ENCODE measurements around the gene ISOC2. TPM values are rescaled to one million over a fixed set of nuclear protein-coding genes. Genes with fewer than 3 reads are reported as not detected.

The ISOC2 gene
- total RNA-seq, 6 experiments from 2014 or later, result 60.1 to 81.4 (median 66.8) TPM

GRCh38 chr19:55491546-55492360, 30.3 kb upstream of the ISOC2 start:
- no peak for TF ChIP-seq CTCF (IDR thresholded peaks at IDR 0.05)
- DNase-seq, result no peak
- Mint-ChIP-seq H3K4me3 (0 out of 2 replicates have a peak overlapping the region, but pooled peaks have one; percentile 2), H3K36me3 (ENCODE audit: low read depth) (peaks cover 15% of the 10 kb centered on the region; the same call in 1 of the 2 replicates), H3K4me1 (ENCODE audit: low read depth) (peaks cover 61% of the 10 kb centered on the region), H3K27me3 (ENCODE audit: insufficient read depth) (peaks cover 6% of the 10 kb centered on the region), H3K27ac (peak overlapping the region; percentile 10; the same call in 1 of the 2 replicates), H3K9me3 (no peaks in the 10 kb centered on the region)

GRCh38 chr19:55490478-55491432, 29.3 kb upstream of the ISOC2 start:
- Mint-ChIP-seq H3K4me1 (ENCODE audit: low read depth) (peaks cover 61% of the 10 kb centered on the region), H3K36me3 (ENCODE audit: low read depth) (peaks cover 10% of the 10 kb centered on the region; the same call in 1 of the 2 replicates), H3K4me3 (no peak overlapping the region; the same call in 1 of the 2 replicates), H3K27me3 (ENCODE audit: insufficient read depth) (peaks cover 3% of the 10 kb centered on the region), H3K9me3 (no peaks in the 10 kb centered on the region), H3K27ac (no peak overlapping the region)
- DNase-seq, result no peak
- TF ChIP-seq CTCF (IDR thresholded peaks at IDR 0.05), result no peak

- peaks cover 4% of the 10 kb centered on the region for H3K27me3 Mint-ChIP-seq (ENCODE audit: insufficient read depth)
- peak overlapping the region; percentile 43 for H3K27ac Mint-ChIP-seq
- peaks cover 5% of the 10 kb centered on the region; the same call in 1 of the 2 replicates for H3K36me3 Mint-ChIP-seq (ENCODE audit: low read depth)
- no peaks in the 10 kb centered on the region for H3K9me3 Mint-ChIP-seq
- H3K4me3 Mint-ChIP-seq, result no peak overlapping the region; the same call in 1 of the 2 replicates
- peaks cover 57% of the 10 kb centered on the region for H3K4me1 Mint-ChIP-seq (ENCODE audit: low read depth)
- TF ChIP-seq CTCF (IDR thresholded peaks at IDR 0.05), result no peak
- DNase-seq, result no peak
Measured at GRCh38 chr19:55489711-55490477, 28.5 kb upstream of the ISOC2 start.

GRCh38 chr19:55488986-55489710, 27.7 kb upstream of the ISOC2 start:
- Mint-ChIP-seq H3K27me3 (ENCODE audit: insufficient read depth) (peaks cover 4% of the 10 kb centered on the region), H3K9me3 (no peaks in the 10 kb centered on the region), H3K4me3 (peak overlapping the region; percentile 87), H3K4me1 (ENCODE audit: low read depth) (peaks cover 50% of the 10 kb centered on the region), H3K36me3 (ENCODE audit: low read depth) (no peaks in the 10 kb centered on the region), H3K27ac (peak overlapping the region; percentile 43; the same call in 1 of the 2 replicates)
- no peak for DNase-seq
- TF ChIP-seq CTCF (IDR thresholded peaks at IDR 0.05), result no peak

Measured in HFFc6 (cell line).